Tongue (tissue), 2 donors: Measurements from ENCODE around the gene FAM72D. TPM values are rescaled to one million over a fixed set of nuclear protein-coding genes. Genes with fewer than 3 reads are reported as not detected.
"Not testable (repeated sequence)": the region's sequence is repeated elsewhere in the genome, so short reads cannot be mapped to it uniquely, and the experiment has no call there.

Experiments used
- DNase-seq: peaks from one replicate; pipeline ENCODE4 v3.0.0-alpha.2; 2015
- total RNA-seq: library from RNA; depleted of rRNA; stranded (reverse); fragments of >200 nt; gene quantifications from one replicate; pipeline ENCODE4 v1.2.3, GENCODE V29; 2014

Gene FAM72D
- total RNA-seq, 1 donor from 2014 or later, result 2.3 TPM

DNA sequence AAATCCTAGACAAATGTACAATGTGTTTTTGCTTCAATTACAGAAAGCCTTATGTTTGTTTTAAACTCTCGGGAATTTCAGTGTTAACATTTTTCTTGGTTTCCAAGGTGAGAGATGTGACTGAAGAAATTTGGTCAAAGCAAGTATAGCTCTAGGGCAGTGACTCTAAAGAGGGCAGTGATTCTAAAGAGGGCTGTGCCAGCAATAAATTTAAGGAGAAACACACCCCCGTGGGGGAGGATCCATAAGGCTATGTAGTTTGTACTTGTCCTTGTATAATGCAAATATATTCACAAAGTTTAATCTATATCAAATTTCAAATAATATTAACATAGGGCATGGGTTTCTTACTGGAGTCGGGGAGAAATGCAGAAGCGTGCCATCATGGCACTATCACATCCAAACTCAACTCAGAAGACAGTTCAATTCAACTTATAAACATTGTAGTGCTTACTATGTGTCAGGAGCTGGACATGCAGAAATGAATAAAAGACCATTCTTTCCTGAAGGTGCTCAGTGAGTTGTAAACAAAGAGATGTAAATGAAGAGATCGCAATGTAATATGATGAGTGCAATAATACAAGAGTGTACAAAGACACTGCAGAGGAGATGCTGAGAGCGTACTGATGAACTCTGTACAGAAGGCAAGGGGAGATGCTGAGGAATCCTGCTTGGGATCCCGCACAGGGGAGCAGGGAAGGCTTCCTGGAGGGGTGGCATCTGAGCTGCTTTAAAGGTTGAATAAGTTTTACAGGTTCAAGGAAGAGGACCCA, 13.1 kb upstream of the FAM72D start:
- DNase-seq, result not testable (repeated sequence)

GRCh38 chr1:145093517-145094149, 2.1 kb upstream of the FAM72D start:
- peak; percentile 11 for DNase-seq

- not testable (repeated sequence) for DNase-seq
Measured at GRCh38 chr1:145094655-145095211, 1.0 kb upstream of the FAM72D start.

DNA sequence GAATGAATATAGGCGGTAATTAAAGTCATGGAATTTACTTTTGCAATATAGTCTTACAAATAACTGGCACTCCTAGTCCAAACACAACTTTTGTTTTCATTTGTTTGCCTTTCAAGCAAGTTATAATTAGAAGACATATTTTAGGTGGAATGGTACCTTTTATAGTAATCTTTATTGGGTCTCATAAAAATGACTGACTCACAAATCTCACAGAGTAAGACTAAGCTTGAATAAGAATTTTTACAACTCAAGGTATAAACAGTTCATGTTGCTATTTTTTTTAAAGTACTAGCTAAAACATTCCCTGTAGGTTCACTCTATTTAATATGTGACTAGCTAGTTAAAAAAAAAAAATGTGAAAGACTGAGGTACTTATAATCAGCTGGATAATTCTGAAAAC, 6.0 kb downstream of the FAM72D start:
- not testable (repeated sequence) for DNase-seq

DNA sequence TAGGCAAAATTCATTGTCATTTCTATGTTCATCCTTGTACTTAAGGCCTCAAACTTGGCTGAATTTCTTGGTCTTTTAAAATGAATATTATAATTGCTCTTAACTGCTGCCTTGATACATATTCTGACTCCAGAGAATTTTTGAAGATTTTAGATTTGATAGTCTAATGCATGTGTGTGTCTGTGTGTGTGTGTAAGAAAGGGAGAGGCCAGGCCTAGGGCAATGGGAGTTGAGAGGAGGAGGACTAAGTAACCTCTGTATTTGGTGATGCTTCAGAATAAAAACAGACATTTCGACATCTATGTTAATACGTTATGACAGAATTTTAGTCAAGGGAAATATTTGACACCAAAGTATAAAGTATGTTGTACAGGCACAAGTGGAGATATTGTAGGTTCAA, 7.5 kb downstream of the FAM72D start:
- not testable (repeated sequence) for DNase-seq

- not testable (repeated sequence) for DNase-seq
Measured at GRCh38 chr1:145111674-145112073, 15.9 kb downstream of the FAM72D start.

- DNase-seq, result not testable (repeated sequence)
Measured at GRCh38 chr1:145112703-145113102, 16.9 kb downstream of the FAM72D start.

DNA sequence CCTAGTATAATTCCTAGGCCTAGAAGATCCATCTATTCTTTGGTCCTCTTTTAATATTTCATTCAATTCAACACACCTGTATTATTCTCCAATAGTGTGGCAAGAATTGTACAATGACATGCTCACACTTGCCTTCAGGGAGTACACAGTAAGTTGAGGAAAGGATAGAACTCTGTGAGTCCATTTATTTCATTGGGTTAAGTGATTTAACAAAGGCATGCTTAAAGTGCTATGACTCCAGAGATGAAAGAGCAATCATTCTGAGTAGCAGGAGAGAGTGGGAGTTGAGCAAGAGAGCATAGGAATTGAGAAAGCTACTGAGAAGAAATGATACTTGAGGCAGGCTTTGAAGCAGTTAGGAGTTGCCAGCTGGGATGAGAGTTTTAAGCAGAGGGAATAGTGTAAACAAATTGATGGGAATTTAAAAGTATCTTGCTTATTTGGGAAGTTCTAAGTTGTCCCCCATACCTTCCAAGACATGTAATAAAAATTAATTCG, 18.8 kb downstream of the FAM72D start:
- not testable (repeated sequence) for DNase-seq

DNA sequence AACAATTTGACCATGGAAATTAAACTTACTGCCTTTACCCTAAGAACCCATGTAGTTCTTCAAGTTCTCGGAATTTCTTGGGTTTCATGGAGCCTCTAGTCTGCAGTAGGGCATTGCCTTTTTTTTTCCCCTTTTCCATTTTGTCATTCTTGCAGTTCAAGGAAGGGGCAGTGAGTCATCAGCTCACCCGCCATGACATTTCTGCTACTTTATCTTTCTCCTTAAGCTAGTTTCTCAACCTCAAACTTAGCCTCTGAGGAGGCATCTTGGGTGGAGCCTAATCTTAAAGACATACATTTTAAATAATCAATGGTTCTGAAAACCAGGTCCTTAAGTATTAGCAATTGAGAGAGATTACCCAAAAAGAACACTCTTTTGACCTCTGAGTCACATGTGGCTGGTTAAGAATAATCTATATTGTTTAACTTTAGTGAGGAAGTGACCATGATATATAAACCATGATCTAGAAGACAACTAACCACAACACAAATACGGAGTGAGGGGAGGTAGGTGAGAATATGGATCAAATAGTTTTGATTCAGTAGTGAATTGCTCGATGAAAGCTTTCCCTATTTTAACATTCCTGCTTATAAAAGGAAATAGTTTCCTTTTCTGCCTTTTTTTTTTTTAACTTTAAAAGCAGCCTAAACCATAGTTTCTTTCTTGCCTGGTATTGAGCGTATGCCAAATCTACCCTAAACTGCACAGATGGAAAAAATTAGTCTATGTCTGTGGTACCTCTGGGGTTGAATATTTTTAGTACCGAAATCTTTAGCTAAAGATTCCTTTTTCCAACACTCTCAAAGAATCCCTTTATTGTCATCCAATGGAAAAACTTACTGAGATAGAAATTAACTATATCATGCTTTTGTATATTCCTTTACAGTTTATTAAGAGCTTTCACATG, 20.1 kb downstream of the FAM72D start:
- DNase-seq, result not testable (repeated sequence)

GRCh38 chr1:145119842-145120241, 24.1 kb downstream of the FAM72D start:
- not testable (repeated sequence) for DNase-seq

- DNase-seq, result not testable (repeated sequence)
Measured at GRCh38 chr1:145122344-145123061, 26.7 kb downstream of the FAM72D start.

- not testable (repeated sequence) for DNase-seq
Measured at GRCh38 chr1:145123062-145123395, 27.3 kb downstream of the FAM72D start.

DNA sequence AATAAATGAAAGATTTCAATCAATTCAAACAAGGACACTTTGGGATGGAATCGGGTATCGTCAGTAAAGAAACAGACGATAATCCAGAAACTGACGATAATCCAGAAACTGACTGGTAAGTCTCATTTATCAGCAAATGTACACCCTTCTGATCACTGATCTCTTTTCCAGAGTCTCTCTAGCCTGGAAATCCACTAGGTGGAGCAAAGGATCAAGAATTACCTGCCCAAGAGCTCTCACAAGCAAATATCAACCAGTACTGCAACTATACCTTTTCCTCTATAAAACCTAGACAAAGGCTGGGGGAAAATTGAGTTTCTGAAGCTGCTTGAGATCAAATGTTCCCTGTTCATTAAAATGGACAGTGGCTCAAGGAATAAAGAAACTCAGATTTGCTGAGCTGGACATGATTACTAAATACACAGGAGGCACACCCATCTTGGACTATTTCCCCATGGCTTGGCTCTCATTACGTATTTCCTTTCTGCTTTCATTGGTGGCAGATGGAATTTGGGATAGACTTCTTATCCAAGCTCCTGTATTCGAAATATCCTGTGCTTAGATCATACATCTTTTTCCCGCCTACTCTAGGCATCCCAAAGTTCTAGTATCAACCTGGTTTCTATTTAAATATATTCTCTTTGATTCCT, 28.3 kb downstream of the FAM72D start:
- DNase-seq, result not testable (repeated sequence)

- DNase-seq, result not testable (repeated sequence)
Measured at GRCh38 chr1:145125112-145125511, 29.3 kb downstream of the FAM72D start.

DNA sequence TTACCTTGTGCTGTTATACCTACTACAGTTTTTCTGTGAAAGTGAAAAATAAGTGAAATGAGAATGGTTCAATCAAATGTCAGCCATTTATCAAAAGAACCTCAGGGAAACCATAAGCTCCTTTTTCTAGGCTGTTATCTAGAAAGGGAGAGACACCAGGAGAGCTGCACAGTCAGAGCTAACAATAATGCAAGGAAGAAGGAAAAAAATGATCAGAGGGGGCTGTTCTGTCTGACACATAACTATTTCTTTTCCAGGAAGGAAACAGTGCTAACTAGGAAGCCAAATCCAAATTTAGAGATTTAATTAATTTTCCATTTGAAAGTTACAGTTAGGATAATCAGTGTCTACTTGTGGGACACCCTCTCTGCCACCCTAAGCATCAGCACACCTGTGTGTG, 31.4 kb downstream of the FAM72D start:
- not testable (repeated sequence) for DNase-seq

DNA sequence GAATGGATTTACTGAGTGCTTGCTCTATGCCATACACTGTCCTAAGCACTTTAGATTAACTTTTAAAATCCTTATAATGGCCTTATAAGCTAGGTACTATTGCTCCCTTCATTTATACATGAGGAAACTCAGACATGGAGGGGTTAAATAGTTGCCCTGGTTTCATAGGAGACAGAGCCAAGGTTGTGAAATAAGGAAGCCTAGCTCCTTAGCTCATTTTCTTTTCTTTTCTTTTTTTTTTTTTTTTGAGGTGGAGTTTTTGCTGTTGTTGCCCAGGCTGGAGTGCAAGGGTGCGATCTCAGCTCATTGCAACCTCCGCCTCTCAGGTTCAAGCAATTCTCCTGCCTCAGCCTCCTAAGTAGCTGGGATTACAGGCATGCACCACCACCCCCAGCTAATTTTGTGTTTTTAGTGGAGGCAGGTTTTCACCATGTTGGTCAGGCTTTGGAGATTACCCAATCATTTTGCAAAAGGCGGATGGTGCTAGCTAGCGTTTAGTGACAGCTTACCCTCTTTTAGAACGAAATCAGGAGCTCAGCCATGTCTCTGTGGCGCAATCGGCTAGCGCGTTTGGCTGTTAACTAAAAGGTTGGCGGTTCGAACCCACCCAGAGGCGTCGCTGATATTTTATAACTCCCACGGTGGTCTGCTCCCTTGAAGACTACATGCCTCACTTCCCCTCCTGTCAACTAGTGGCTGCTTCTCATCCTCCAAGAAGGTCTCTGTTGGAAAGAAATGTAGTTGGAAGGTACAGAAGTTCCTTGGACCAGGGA, 33.1 kb downstream of the FAM72D start:
- DNase-seq, result not testable (repeated sequence)

- not testable (repeated sequence) for DNase-seq
Measured at GRCh38 chr1:145134476-145134875, 38.7 kb downstream of the FAM72D start.

GRCh38 chr1:145140549-145140948, 44.8 kb downstream of the FAM72D start:
- not testable (repeated sequence) for DNase-seq

- not testable (repeated sequence) for DNase-seq
Measured at GRCh38 chr1:145144264-145144913, 48.6 kb downstream of the FAM72D start.
